ENCODE data around the gene ME3. TPM values are rescaled to one million over a fixed set of nuclear protein-coding genes. Genes with fewer than 3 reads are reported as not detected.

The ME3 gene
- total RNA-seq, 1 donor from 2014 or later, result 1.3 TPM

DNA sequence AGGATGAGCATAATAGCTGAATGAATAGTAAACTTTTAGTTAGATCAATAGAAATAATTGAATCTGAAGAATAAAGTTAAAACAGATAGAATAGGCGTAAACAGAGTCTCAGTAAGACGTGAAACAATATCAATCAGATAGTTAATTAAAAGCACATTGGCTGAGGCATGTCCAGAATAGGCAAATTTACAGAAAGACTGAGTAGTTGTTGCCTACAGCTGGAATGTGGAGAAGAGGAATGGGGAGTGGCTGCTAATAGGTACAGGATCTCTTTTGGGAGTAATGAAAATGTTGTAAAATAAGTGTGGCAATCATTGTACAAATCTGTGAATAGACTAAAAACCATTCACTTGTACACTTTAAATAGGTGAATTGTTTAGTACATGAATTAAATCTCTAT, 36.3 kb upstream of the ME3 start:
- TF ChIP-seq, protein P1, sequence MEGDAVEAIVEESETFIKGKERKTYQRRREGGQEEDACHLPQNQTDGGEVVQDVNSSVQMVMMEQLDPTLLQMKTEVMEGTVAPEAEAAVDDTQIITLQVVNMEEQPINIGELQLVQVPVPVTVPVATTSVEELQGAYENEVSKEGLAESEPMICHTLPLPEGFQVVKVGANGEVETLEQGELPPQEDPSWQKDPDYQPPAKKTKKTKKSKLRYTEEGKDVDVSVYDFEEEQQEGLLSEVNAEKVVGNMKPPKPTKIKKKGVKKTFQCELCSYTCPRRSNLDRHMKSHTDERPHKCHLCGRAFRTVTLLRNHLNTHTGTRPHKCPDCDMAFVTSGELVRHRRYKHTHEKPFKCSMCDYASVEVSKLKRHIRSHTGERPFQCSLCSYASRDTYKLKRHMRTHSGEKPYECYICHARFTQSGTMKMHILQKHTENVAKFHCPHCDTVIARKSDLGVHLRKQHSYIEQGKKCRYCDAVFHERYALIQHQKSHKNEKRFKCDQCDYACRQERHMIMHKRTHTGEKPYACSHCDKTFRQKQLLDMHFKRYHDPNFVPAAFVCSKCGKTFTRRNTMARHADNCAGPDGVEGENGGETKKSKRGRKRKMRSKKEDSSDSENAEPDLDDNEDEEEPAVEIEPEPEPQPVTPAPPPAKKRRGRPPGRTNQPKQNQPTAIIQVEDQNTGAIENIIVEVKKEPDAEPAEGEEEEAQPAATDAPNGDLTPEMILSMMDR (IDR thresholded peaks at IDR 0.05), result no peak
- Mint-ChIP-seq H3K9me3 (peaks cover 5% of the 10 kb centered on the region), H3K4me1 (no peaks in the 10 kb centered on the region), H3K4me3 (no peak overlapping the region), H3K36me3 (ENCODE audit: low read depth) (no peaks in the 10 kb centered on the region), H3K27me3 (peaks cover 4% of the 10 kb centered on the region), H3K27ac (no peak overlapping the region)
- intact Hi-C loops (cut with micrococcal nuclease), result no loop called here
- ATAC-seq (ENCODE audit: low read depth) (no peak), DNase-seq (no peak)
- ChIA-PET CTCF (no interaction called here), POLR2A (no interaction called here)

DNA sequence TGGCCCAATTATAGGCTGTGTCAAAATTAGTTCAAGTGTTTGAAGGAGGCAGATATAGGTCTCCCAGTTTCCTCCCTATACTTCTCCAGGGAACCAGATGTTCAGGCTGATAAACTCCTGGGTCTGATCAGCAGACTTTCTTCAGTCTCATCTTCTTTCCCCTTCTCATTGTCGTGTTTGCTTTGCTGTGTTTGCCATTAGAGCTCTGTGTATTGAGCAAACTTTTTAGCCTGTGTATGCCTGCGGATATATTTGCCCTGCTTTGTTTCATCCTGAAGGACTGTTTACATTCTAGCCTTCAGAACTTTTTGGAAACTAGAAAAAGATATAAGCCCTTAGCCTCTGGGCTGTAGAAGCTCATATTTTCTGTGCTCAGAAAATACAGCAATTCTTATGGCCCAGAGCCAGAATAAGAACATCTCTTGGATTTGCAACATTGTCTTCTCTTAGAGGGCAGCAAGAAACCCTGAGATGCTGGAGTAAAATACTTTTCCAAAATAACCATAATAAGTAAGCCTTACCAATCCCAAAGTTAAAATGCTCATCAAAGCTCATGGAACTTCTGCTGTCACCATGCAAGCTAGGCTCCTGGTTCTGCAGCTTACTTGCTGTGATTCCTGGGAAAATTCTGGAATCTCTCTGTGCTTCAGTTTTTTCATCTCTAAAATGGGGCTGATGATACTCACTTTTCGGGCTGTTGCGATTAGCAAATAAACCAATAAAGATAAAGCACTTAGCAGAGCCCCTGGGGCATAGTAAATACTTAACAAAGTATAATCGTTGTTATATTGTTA, 34.1 kb upstream of the ME3 start:
- no peak for DNase-seq
- TF ChIP-seq, protein P1 (IDR thresholded peaks at IDR 0.05), result no peak

DNA sequence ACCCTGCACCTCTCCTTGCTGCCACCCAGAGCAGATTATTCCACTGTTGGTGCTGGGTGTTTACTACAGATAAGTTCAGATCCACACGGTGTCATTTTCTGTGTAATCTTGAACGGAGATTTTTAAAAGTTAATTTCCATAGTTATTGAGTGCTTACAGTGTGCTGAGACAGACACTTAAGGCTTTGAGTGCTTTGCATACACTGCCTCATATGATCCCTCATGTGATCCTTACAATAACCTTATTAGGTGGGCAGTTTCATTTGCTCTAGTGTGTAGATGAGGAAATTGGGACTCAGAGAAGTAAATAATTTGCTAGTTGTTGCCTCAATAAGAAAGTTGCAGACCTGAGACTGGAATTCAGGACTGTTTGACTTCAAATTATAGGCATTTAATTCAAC, 32.3 kb upstream of the ME3 start:
- ATAC-seq (ENCODE audit: low read depth) (no peak), DNase-seq (no peak)
- H3K36me3 Mint-ChIP-seq (ENCODE audit: low read depth), result no peaks in the 10 kb centered on the region
- no peak overlapping the region for H3K4me3 Mint-ChIP-seq
- H3K9me3 Mint-ChIP-seq, result no peaks in the 10 kb centered on the region
- POLR2A ChIA-PET, result no interaction called here
- H3K27me3 Mint-ChIP-seq, result peaks cover 4% of the 10 kb centered on the region
- intact Hi-C loops (cut with micrococcal nuclease), result no loop called here
- no peaks in the 10 kb centered on the region for H3K4me1 Mint-ChIP-seq
- TF ChIP-seq, protein P1 (IDR thresholded peaks at IDR 0.05), result no peak
- H3K27ac Mint-ChIP-seq, result no peak overlapping the region
- CTCF ChIA-PET, result no interaction called here

More for the DNA sequence above, 34.1 kb upstream of the ME3 start:
- ChIA-PET POLR2A (interaction anchor here (0.8 kb wide), 1 partner anchor 29 kb away, joined by 3 read pairs; no protein-coding TSS in a partner anchor), CTCF (no interaction called here)
- Mint-ChIP-seq H3K27ac (no peak overlapping the region), H3K4me1 (no peaks in the 10 kb centered on the region), H3K36me3 (ENCODE audit: low read depth) (no peaks in the 10 kb centered on the region), H3K9me3 (peaks cover 5% of the 10 kb centered on the region), H3K4me3 (no peak overlapping the region), H3K27me3 (peaks cover 4% of the 10 kb centered on the region)
- intact Hi-C loops (cut with micrococcal nuclease), result no loop called here
- no peak for ATAC-seq (ENCODE audit: low read depth)

DNA sequence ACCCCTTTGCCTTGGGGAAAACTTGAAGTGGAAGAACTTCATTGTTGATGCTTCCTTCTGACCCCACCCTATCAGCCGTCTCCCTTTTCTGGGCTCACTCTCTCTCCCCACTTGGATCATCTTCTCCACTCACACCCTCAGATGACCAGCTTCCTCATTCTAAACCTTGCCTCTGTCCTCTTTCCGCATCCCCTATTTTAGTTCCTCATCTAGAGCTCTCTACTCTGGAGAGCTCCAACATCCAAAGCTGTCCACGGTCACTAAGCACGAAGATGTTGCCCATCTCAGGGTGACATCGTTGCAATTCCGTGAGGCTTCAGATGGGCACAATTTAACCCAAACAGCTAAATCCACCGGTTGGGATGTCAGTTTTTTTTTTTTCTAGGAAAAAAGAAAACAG, 31.6 kb upstream of the ME3 start:
- POLR2A ChIA-PET, result no interaction called here
- TF ChIP-seq, protein P1 (IDR thresholded peaks at IDR 0.05), result no peak

DNA sequence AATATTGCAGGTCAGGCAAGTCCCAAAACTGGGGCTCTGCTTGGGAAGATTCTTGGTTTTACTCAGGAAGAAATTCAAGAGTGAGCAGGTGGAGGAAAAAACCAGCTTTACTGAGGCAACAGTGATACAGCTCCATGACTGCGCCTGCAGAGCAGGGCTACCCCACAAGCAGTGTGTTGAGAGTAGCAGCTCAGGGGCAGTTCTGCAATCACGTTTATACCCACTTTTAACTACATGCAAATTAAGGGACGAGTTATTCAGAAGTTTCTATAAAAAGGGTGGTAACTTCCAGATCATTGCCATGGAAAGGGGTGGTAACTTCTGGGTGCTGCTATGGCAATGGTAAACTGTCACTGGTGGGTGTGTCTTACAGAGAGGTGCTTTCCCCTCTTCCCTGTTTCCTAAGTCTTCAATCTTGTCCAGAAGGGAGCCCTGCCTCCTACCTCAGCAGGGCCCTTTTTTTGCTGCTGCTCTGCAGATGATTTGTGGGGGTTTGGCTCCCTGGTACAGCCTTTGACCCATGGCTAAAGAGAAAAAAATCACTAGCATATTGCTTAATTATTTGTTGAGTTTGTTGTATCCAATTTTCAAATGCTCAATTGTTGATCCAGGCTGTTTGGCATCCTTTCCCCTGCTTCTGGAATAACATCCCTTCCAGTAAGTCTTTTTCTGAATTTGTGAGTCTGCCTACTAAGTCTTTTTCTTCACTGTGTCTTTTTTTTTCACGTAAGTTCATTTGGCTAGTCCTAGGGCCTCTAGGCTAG, 30.0 kb upstream of the ME3 start:
- H3K27ac Mint-ChIP-seq, result no peak overlapping the region

More for the DNA sequence above, 31.6 kb upstream of the ME3 start:
- no peaks in the 10 kb centered on the region for H3K36me3 Mint-ChIP-seq (ENCODE audit: low read depth)
- CTCF ChIA-PET, result no interaction called here
- DNase-seq, result no peak
- no peaks in the 10 kb centered on the region for H3K9me3 Mint-ChIP-seq
- H3K4me1 Mint-ChIP-seq, result no peaks in the 10 kb centered on the region
- intact Hi-C loops (cut with micrococcal nuclease), result no loop called here
- peaks cover 4% of the 10 kb centered on the region for H3K27me3 Mint-ChIP-seq
- no peak overlapping the region for H3K27ac Mint-ChIP-seq
- ATAC-seq (ENCODE audit: low read depth), result no peak
- no peak overlapping the region for H3K4me3 Mint-ChIP-seq

More for the DNA sequence above, 30.0 kb upstream of the ME3 start:
- ChIA-PET POLR2A (no interaction called here), CTCF (no interaction called here)
- Mint-ChIP-seq H3K36me3 (ENCODE audit: low read depth) (no peaks in the 10 kb centered on the region), H3K9me3 (no peaks in the 10 kb centered on the region), H3K4me3 (no peak overlapping the region), H3K27me3 (peaks cover 4% of the 10 kb centered on the region), H3K4me1 (no peaks in the 10 kb centered on the region)
- no peak for DNase-seq
- intact Hi-C loops (cut with micrococcal nuclease), result no loop called here
- no peak for ATAC-seq (ENCODE audit: low read depth)
- TF ChIP-seq, protein P1 (IDR thresholded peaks at IDR 0.05), result no peak

All from activated B cell treated with CpG ODN at 0.5 μM for 24 hours (primary cell).